BLaER1 (cell line): ENCODE data around the gene IGSF8.

Source experiments
- H3K27ac ChIP-seq: shearing (Covaris generic); formaldehyde crosslinking; 2 replicates; pipeline ENCODE4 v1.8.1; 2022
- H3K27me3 ChIP-seq: shearing (Covaris generic); formaldehyde crosslinking; 2 replicates; pipeline ENCODE4 v1.8.1; 2022
- H3K36me3 ChIP-seq: shearing (Covaris generic); formaldehyde crosslinking; 2 replicates; pipeline ENCODE4 v1.8.1; 2022
- H3K4me1 ChIP-seq: shearing (Covaris generic); formaldehyde crosslinking; 2 replicates; pipeline ENCODE4 v1.8.1; 2022
- H3K4me2 ChIP-seq: shearing (Covaris generic); formaldehyde crosslinking; 2 replicates; pipeline ENCODE4 v1.8.1; 2022
- H3K4me3 ChIP-seq: shearing (Covaris generic); formaldehyde crosslinking; 2 replicates; pipeline ENCODE4 v1.8.1; 2022
- H3K9ac ChIP-seq: shearing (Covaris generic); formaldehyde crosslinking; 2 replicates; pipeline ENCODE4 v1.8.1; 2022
- H3K9me3 ChIP-seq: shearing (Covaris generic); formaldehyde crosslinking; 2 replicates; pipeline ENCODE4 v1.8.1; 2022
- H4K20me1 ChIP-seq: shearing (Covaris generic); formaldehyde crosslinking; 2 replicates; pipeline ENCODE4 v1.8.1; 2022
- Cebpa-rat ChIP-seq: shearing (Covaris generic); IDR thresholded peaks from 2 replicates; pipeline ENCODE4 v1.8.1; 2022

The IGSF8 gene

GRCh38 chr1:160047111-160047991, 51.1 kb downstream of the IGSF8 start:
- H3K36me3 ChIP-seq: no peaks in the 10 kb centered on the region
- no peaks in the 10 kb centered on the region for H3K9me3 ChIP-seq
- H3K4me3 ChIP-seq: no peak overlapping the region
- H3K4me2 ChIP-seq: peak overlapping the region; percentile 26
- H3K27me3 ChIP-seq: no peaks in the 10 kb centered on the region
- H3K9ac ChIP-seq: no peak overlapping the region
- peaks cover 10% of the 10 kb centered on the region for H3K4me1 ChIP-seq
- no peaks in the 10 kb centered on the region for H4K20me1 ChIP-seq
- H3K27ac ChIP-seq: no peak overlapping the region
- no peak for TF ChIP-seq Cebpa-rat

GRCh38 chr1:160046494-160047110, 51.8 kb downstream of the IGSF8 start:
- Histone ChIP-seq H3K27ac (no peak overlapping the region), H4K20me1 (no peaks in the 10 kb centered on the region), H3K9me3 (no peaks in the 10 kb centered on the region), H3K9ac (no peak overlapping the region), H3K4me2 (peak overlapping the region; percentile 26), H3K27me3 (no peaks in the 10 kb centered on the region), H3K4me1 (peaks cover 10% of the 10 kb centered on the region), H3K4me3 (no peak overlapping the region), H3K36me3 (no peaks in the 10 kb centered on the region)
- no peak for TF ChIP-seq Cebpa-rat

GRCh38 chr1:160045653-160046052, 52.8 kb downstream of the IGSF8 start:
- no peak overlapping the region for H3K9ac ChIP-seq
- H3K27me3 ChIP-seq: no peaks in the 10 kb centered on the region
- no peak for TF ChIP-seq Cebpa-rat
- H4K20me1 ChIP-seq: no peaks in the 10 kb centered on the region
- no peak overlapping the region for H3K4me2 ChIP-seq
- peaks cover 10% of the 10 kb centered on the region for H3K4me1 ChIP-seq
- H3K4me3 ChIP-seq: no peak overlapping the region
- no peaks in the 10 kb centered on the region for H3K36me3 ChIP-seq
- no peaks in the 10 kb centered on the region for H3K9me3 ChIP-seq
- H3K27ac ChIP-seq: no peak overlapping the region

GRCh38 chr1:160043543-160043942, 54.9 kb downstream of the IGSF8 start:
- TF ChIP-seq Cebpa-rat: no peak
- H3K9me3 ChIP-seq: no peaks in the 10 kb centered on the region
- no peaks in the 10 kb centered on the region for H4K20me1 ChIP-seq
- peaks cover 10% of the 10 kb centered on the region for H3K4me1 ChIP-seq
- H3K27me3 ChIP-seq: no peaks in the 10 kb centered on the region
- H3K4me3 ChIP-seq: no peak overlapping the region
- no peak overlapping the region for H3K27ac ChIP-seq
- H3K4me2 ChIP-seq: no peak overlapping the region
- H3K36me3 ChIP-seq: no peaks in the 10 kb centered on the region
- H3K9ac ChIP-seq: no peak overlapping the region
